HCT116 (cell line): ENCODE measurements around the gene ORMDL2. TPM values are rescaled to one million over a fixed set of nuclear protein-coding genes. Genes with fewer than 3 reads are reported as not detected.

Experiments
- ATAC-seq: fragments of 200-7000 bp; cut with Tn5 transposase; 2 replicates; pipeline ENCODE4 v1.9.1; 2020; ENCODE audit warnings: mild to moderate bottlenecking, moderate library complexity
- BruUV-seq: library from RNA; stranded (reverse); fragments of 400-500 nt; replicated peaks from 2 replicates; lab custom pipeline; 2021; lab: Mats Ljungman, UMichigan
- CTCF ChIA-PET: fragments of 300-600 bp; sonication (Branson Sonifier 250); formaldehyde crosslinking; loops from one replicate; lab custom pipeline; 2021; ENCODE audit warnings: antibody characterized with exemption; lab: Charles Lee
- POLR2A ChIA-PET: fragments of 300-600, 350-600 bp; sonication (Branson Sonifier 250); formaldehyde crosslinking; loops from one replicate; lab custom pipeline; 2021; ENCODE audit warnings: antibody characterized with exemption; lab: Charles Lee
- RAD21 ChIA-PET, 2 experiments: fragments of 300-600 bp; sonication (Branson Sonifier 250); formaldehyde crosslinking; loops; one replicate each; lab custom pipeline; 2023; ENCODE audit warnings: low total read pairs in 2 of 2; ENCODE audit not compliant: uncharacterized antibody in 2 of 2, unreplicated experiment in 2 of 2, low non-redundant PET in 1 of 2; lab: Charles Lee
- DNase-seq: peaks from one replicate; pipeline ENCODE4 v3.0.0-alpha.2; 2010; ENCODE audit warnings: low read depth, low spot score
- H2AFZ ChIP-seq: fragments of 200-600 bp; shearing (Covaris generic), sonication (generic); 2 replicates; pipeline ENCODE4 v1.6.1; 2017; ENCODE audit warnings: low read depth, mixed run types, mixed read lengths, antibody characterized with exemption, low read length; ENCODE audit not compliant: poor library complexity, severe bottlenecking
- H3K27ac ChIP-seq: 2 replicates; pipeline ENCODE4 v1.5.1; 2012; ENCODE audit warnings: low read depth, low read length
- H3K27me3 ChIP-seq: fragments of 200-600 bp; sonication (generic); 2 replicates; pipeline ENCODE4 v1.6.1; 2016; ENCODE audit warnings: mixed run types, low read length, mixed read lengths; ENCODE audit not compliant: insufficient read depth
- H3K36me3 ChIP-seq, 2 experiments: fragments of 200-500 bp in 1 of 2; fragments of 200-600 bp in 1 of 2; sonication (Bioruptor generic) in 1 of 2; sonication (generic) in 1 of 2; 2 replicates each; pipeline versions ENCODE4 v1.5.1 to v1.6.1; 2014 to 2016; ENCODE audit warnings: low read length in 2 of 2, inconsistent platforms in 1 of 2, mixed read lengths in 1 of 2, mixed run types in 1 of 2; ENCODE audit not compliant: insufficient read depth in 2 of 2, control insufficient read depth in 1 of 2
- H3K4me1 ChIP-seq, 2 experiments: fragments of 200-600 bp in 1 of 2; sonication (generic) in 1 of 2; 2 replicates each; pipeline versions ENCODE4 v1.5.1 to v1.6.1; 2012 to 2017; ENCODE audit warnings: low read length in 2 of 2, inconsistent platforms in 1 of 2, mild to moderate bottlenecking in 1 of 2, mixed read lengths in 1 of 2, mixed run types in 1 of 2, moderate library complexity in 1 of 2; ENCODE audit not compliant: insufficient read depth in 2 of 2, control insufficient read depth in 1 of 2
- H3K4me2 ChIP-seq: fragments of 200-600 bp; sonication (generic); 2 replicates; pipeline ENCODE4 v1.6.1; 2017; ENCODE audit warnings: mixed run types, low read length, mixed read lengths
- H3K4me3 ChIP-seq, 2 experiments: fragments of 200-600 bp in 1 of 2; sonication (generic) in 1 of 2; replicated peaks in 1 of 2; 2 replicates each; pipeline ENCODE4 v1.5.1; 2011 to 2016; ENCODE audit warnings: low read length in 2 of 2, control low read depth in 1 of 2, low read depth in 1 of 2, mild to moderate bottlenecking in 1 of 2, mixed read lengths in 1 of 2, mixed run types in 1 of 2
- H3K79me2 ChIP-seq: fragments of 200-600 bp; sonication (generic); 2 replicates; pipeline ENCODE4 v1.6.1; 2017; ENCODE audit warnings: mild to moderate bottlenecking, mixed run types, low read length, moderate library complexity, mixed read lengths; ENCODE audit not compliant: insufficient read depth
- H3K9ac ChIP-seq: fragments of 200-600 bp; sonication (generic); 2 replicates; pipeline ENCODE4 v1.6.1; 2016; ENCODE audit warnings: low read length, mixed read lengths
- H3K9me2 ChIP-seq: fragments of 200-600 bp; sonication (generic), shearing (Covaris generic); 2 replicates; pipeline ENCODE4 v1.6.1; 2017; ENCODE audit warnings: mixed run types, mild to moderate bottlenecking, moderate library complexity; ENCODE audit not compliant: insufficient read depth
- H3K9me3 ChIP-seq, 2 experiments: fragments of 200-500 bp in 1 of 2; fragments of 200-600 bp in 1 of 2; sonication (Bioruptor generic) in 1 of 2; sonication (generic) in 1 of 2; 2 replicates each; pipeline ENCODE4 v1.6.1; 2014 to 2017; ENCODE audit warnings: low read length in 2 of 2, mixed read lengths in 2 of 2, inconsistent platforms in 1 of 2, low read depth in 1 of 2, mild to moderate bottlenecking in 1 of 2, mixed run types in 1 of 2, moderate library complexity in 1 of 2; ENCODE audit not compliant: control insufficient read depth in 1 of 2, insufficient read depth in 1 of 2
- H4K20me1 ChIP-seq: fragments of 200-600 bp; sonication (generic), shearing (Covaris generic); 2 replicates; pipeline ENCODE4 v1.6.1; 2017; ENCODE audit warnings: mixed run types, mild to moderate bottlenecking, moderate library complexity; ENCODE audit not compliant: insufficient read depth
- CBX3 ChIP-seq: IDR thresholded peaks from 2 replicates; pipeline ENCODE4 v1.6.1; 2012; ENCODE audit warnings: low read depth
- CTCF ChIP-seq, 3 experiments: fragments of 200-600 bp in 1 of 3; sonication (generic) in 1 of 3; IDR thresholded peaks in 2 of 3; conservative IDR thresholded peaks in 1 of 3; 2 replicates each; pipeline ENCODE4 v1.5.1; 2012 to 2017; ENCODE audit warnings: low read depth in 2 of 3, low read length in 2 of 3, antibody characterized with exemption in 1 of 3, borderline replicate concordance in 1 of 3, control low read depth in 1 of 3, mild to moderate bottlenecking in 1 of 3, mixed read lengths in 1 of 3, mixed run types in 1 of 3, moderate library complexity in 1 of 3; ENCODE audit not compliant: insufficient read depth in 1 of 3
- EGR1 ChIP-seq: IDR thresholded peaks from 2 replicates; pipeline ENCODE4 v1.6.1; 2012; ENCODE audit warnings: low read depth
- ELF1 ChIP-seq: IDR thresholded peaks from 2 replicates; pipeline ENCODE4 v1.6.1; 2012; ENCODE audit warnings: low read depth, borderline replicate concordance
- EZH2 ChIP-seq: fragments of 200-600 bp; sonication (generic); IDR thresholded peaks from 2 replicates; pipeline ENCODE4 v1.6.1; 2017; ENCODE audit warnings: antibody characterized with exemption, mixed run types
- EZH2phosphoT487 ChIP-seq: fragments of 200-600 bp; IDR thresholded peaks from 2 replicates; pipeline ENCODE4 v1.6.1; 2018; ENCODE audit warnings: antibody characterized with exemption, borderline replicate concordance
- FOSL1 ChIP-seq: IDR thresholded peaks from 2 replicates; pipeline ENCODE4 v1.6.1; 2012; ENCODE audit warnings: low read depth
- JUND ChIP-seq: IDR thresholded peaks from 2 replicates; pipeline ENCODE4 v1.6.1; 2012
- POLR2A ChIP-seq: IDR thresholded peaks from 2 replicates; pipeline ENCODE4 v1.7.0; 2011; ENCODE audit warnings: borderline replicate concordance; ENCODE audit not compliant: insufficient read depth, insufficient read length; ENCODE audit errors: extremely low read depth
- POLR2AphosphoS5 ChIP-seq: IDR thresholded peaks from 2 replicates; pipeline ENCODE4 v1.6.1; 2011; ENCODE audit warnings: mild to moderate bottlenecking, low read depth, low read length, moderate library complexity
- RAD21 ChIP-seq: IDR thresholded peaks from 2 replicates; pipeline ENCODE4 v1.6.1; 2012; ENCODE audit warnings: low read depth, mild to moderate bottlenecking
- SIN3A ChIP-seq: IDR thresholded peaks from 2 replicates; pipeline ENCODE4 v1.6.1; 2012; ENCODE audit warnings: low read depth
- TCF7L2 ChIP-seq: IDR thresholded peaks from 2 replicates; pipeline ENCODE4 v1.7.0; 2011; ENCODE audit warnings: borderline replicate concordance, inconsistent platforms; ENCODE audit not compliant: insufficient read depth, insufficient read length; ENCODE audit errors: extremely low read depth
- YY1 ChIP-seq: IDR thresholded peaks from 2 replicates; pipeline ENCODE4 v1.6.1; 2011; ENCODE audit warnings: low read length, low read depth, moderate library complexity, mild to moderate bottlenecking; ENCODE audit not compliant: insufficient replicate concordance; ENCODE audit errors: extremely low read depth
- ZBTB33 ChIP-seq: IDR thresholded peaks from 2 replicates; pipeline ENCODE4 v1.6.1; 2011; ENCODE audit warnings: mild to moderate bottlenecking, low read length, moderate library complexity; ENCODE audit not compliant: insufficient replicate concordance; ENCODE audit errors: extremely low read depth
- ZFX ChIP-seq: fragments of 450-650 bp; IDR thresholded peaks from 2 replicates; pipeline ENCODE4 v1.6.1; 2017
- ZNF274 ChIP-seq: fragments of 200-500 bp; sonication (Bioruptor generic); IDR thresholded peaks from 2 replicates; pipeline ENCODE4 v1.6.1; 2014; ENCODE audit warnings: mild to moderate bottlenecking, low read depth, low read length, inconsistent platforms
- intact Hi-C: fragments of 100-400 bp; cut with micrococcal nuclease; formaldehyde crosslinking; loops from 2 replicates; pipeline ENCODE4 v1.10.0; 2022
- total RNA-seq: library from RNA; stranded (reverse); gene quantifications from one replicate; pipeline ENCODE4 v1.2.1, GENCODE V29; 2021; ENCODE audit not compliant: unreplicated experiment
- TF ChIP-seq, protein P1 (sequence below): IDR thresholded peaks from 2 replicates; pipeline ENCODE4 v1.6.1; 2012
- TF ChIP-seq, protein P2 (sequence below): IDR thresholded peaks from 2 replicates; pipeline ENCODE4 v1.6.1; 2012; ENCODE audit warnings: low read depth

The ORMDL2 gene
- total RNA-seq, 1 experiment from 2014 or later: 25.5 TPM

- H3K36me3 ChIP-seq: peaks cover 19 to 24% of the 10 kb centered on the region in 2 experiments; a peak in 3 of 4 replicates
- BruUV-seq: TSS peak; percentile 77
Observed at GRCh38 chr12:55816881-55817344, 928 bp upstream of the ORMDL2 start.

More at GRCh38 chr12:55816881-55817344, 928 bp upstream of the ORMDL2 start:
- Histone ChIP-seq H2AFZ (no peak overlapping the region), H3K27me3 (no peaks in the 10 kb centered on the region), H3K9me3 (no peaks in the 10 kb centered on the region), H4K20me1 (peaks cover 4% of the 10 kb centered on the region; the same call in 1 of the 2 replicates), H3K9me2 (no peaks in the 10 kb centered on the region), H3K9ac (peak overlapping the region; percentile 89), H3K4me3 (peak overlapping the region; percentile 76 to 91), H3K27ac (peak overlapping the region; percentile 62), H3K79me2 (peaks cover 74% of the 10 kb centered on the region), H3K4me2 (peak overlapping the region; percentile 82), H3K4me1 (peaks cover 14 to 20% of the 10 kb centered on the region in 2 experiments)
- intact Hi-C loops: loop anchor here (2.0 kb wide), 1 partner anchor 224 kb away; the partner anchor contains the start of gene RPS26
- POLR2A ChIA-PET: interaction anchor here (0.9 to 1.9 kb wide), 7 partner anchors 8 to 110 kb away, joined by 4 to 59 read pairs (median 6); partner anchors contain the start of genes CD63 and DNAJC14
- TF ChIP-seq ZFX: no peak
- no peak for TF ChIP-seq ZNF274
- TF ChIP-seq ZBTB33: no peak
- no peak for TF ChIP-seq POLR2AphosphoS5
- TF ChIP-seq ELF1: no peak
- TF ChIP-seq CTCF (IDR thresholded peaks at IDR 0.05 in 2 of 3, conservative IDR thresholded peaks at IDR 0.05 in 1 of 3; ENCODE audit: borderline replicate concordance in 1 of 3, insufficient read depth in 1 of 3, low read depth in 2 of 3, low read length in 2 of 3): no peak
- no peak for TF ChIP-seq POLR2A
- no peak for TF ChIP-seq JUND
- TF ChIP-seq YY1: no peak
- no peak; the same call in 1 of the 2 replicates for TF ChIP-seq SIN3A
- TF ChIP-seq, protein P1, sequence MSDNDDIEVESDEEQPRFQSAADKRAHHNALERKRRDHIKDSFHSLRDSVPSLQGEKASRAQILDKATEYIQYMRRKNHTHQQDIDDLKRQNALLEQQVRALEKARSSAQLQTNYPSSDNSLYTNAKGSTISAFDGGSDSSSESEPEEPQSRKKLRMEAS: no peak; the same call in 1 of the 2 replicates
- TF ChIP-seq CBX3: no peak
- no peak for TF ChIP-seq EZH2
- TF ChIP-seq EZH2phosphoT487: no peak
- TF ChIP-seq EGR1: no peak
- TF ChIP-seq TCF7L2: no peak
- TF ChIP-seq, protein P2, sequence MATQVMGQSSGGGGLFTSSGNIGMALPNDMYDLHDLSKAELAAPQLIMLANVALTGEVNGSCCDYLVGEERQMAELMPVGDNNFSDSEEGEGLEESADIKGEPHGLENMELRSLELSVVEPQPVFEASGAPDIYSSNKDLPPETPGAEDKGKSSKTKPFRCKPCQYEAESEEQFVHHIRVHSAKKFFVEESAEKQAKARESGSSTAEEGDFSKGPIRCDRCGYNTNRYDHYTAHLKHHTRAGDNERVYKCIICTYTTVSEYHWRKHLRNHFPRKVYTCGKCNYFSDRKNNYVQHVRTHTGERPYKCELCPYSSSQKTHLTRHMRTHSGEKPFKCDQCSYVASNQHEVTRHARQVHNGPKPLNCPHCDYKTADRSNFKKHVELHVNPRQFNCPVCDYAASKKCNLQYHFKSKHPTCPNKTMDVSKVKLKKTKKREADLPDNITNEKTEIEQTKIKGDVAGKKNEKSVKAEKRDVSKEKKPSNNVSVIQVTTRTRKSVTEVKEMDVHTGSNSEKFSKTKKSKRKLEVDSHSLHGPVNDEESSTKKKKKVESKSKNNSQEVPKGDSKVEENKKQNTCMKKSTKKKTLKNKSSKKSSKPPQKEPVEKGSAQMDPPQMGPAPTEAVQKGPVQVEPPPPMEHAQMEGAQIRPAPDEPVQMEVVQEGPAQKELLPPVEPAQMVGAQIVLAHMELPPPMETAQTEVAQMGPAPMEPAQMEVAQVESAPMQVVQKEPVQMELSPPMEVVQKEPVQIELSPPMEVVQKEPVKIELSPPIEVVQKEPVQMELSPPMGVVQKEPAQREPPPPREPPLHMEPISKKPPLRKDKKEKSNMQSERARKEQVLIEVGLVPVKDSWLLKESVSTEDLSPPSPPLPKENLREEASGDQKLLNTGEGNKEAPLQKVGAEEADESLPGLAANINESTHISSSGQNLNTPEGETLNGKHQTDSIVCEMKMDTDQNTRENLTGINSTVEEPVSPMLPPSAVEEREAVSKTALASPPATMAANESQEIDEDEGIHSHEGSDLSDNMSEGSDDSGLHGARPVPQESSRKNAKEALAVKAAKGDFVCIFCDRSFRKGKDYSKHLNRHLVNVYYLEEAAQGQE: no peak
- TF ChIP-seq FOSL1: no peak
- TF ChIP-seq RAD21: no peak
- RAD21 ChIA-PET: no interaction called here
- CTCF ChIA-PET: interaction anchor here (0.9 to 3.1 kb wide), 4 partner anchors 13 to 110 kb away, joined by 4 to 18 read pairs (median 12); partner anchors contain the start of genes DNAJC14 and PYM1
- ATAC-seq (no peak), DNase-seq (no peak)
